Psoas muscle (tissue), 8 donors: ENCODE measurements around the gene PPP4R3B. TPM values are rescaled to one million over a fixed set of nuclear protein-coding genes. Genes with fewer than 3 reads are reported as not detected.

Source experiments
- ATAC-seq, 4 donors: fragments of 200-7000 bp; cut with Tn5 transposase; one replicate each; pipeline ENCODE4 v1.9.1; 2020; ENCODE audit warnings: moderate library complexity in 3 of 4, mild to moderate bottlenecking in 2 of 4
- DNase-seq, 2 donors: peaks; one replicate each; pipeline ENCODE4 v3.0.0-alpha.2; 2020
- H3K27ac ChIP-seq: fragments of 200-600 bp; one replicate; pipeline ENCODE4 v1.8.0; 2022
- H3K27me3 ChIP-seq, 3 donors: fragments of 200-600 bp in 1 of 3; one replicate each; pipeline versions ENCODE4 v1.6.1 to v1.8.0; 2013 to 2022; ENCODE audit warnings: low read length in 2 of 3, mild to moderate bottlenecking in 2 of 3, moderate library complexity in 1 of 3; ENCODE audit not compliant: insufficient read depth in 3 of 3
- H3K36me3 ChIP-seq, 2 donors: fragments of 200-600 bp in 1 of 2; one replicate each; pipeline versions ENCODE4 v1.6.1 to v1.8.0; 2013 to 2022; ENCODE audit warnings: low read depth in 1 of 2, mild to moderate bottlenecking in 1 of 2, moderate library complexity in 1 of 2; ENCODE audit not compliant: insufficient read depth in 1 of 2
- H3K4me1 ChIP-seq: fragments of 200-600 bp; one replicate; pipeline ENCODE4 v1.8.0; 2022
- H3K4me3 ChIP-seq: fragments of 200-600 bp; one replicate; pipeline ENCODE4 v1.8.0; 2022; ENCODE audit warnings: mild to moderate bottlenecking
- H3K9me3 ChIP-seq: fragments of 200-600 bp; one replicate; pipeline ENCODE4 v1.8.0; 2022
- WGBS, 3 donors: extraction: QIAGEN DNeasy Blood & Tissue Kit; methylation state at CpG; one replicate each; pipeline versions ENCODE4 v1.1.6 to v1.1.7; 2013; 5-methylcytosine and 5-hydroxymethylcytosine counted together
- intact Hi-C, 2 donors: fragments of 100-400 bp; cut with DNase I; formaldehyde crosslinking; loops; one replicate each; pipeline versions ENCODE4 v1.11.0 to v1.14.2; 2022
- polyA plus RNA-seq, 3 donors: library from polyadenylated mRNA; stranded (reverse); fragments of 200-250 nt; gene quantifications; one replicate each; pipeline ENCODE4 v1.2.3, GENCODE V29; 2013
- total RNA-seq, 4 donors: library from RNA; stranded (reverse); fragmentation: NEBNext Ultra II Directional in 2 of 4; extraction: Animal tissue kit (Norgen Biotek cat#: 25700) in 2 of 4; gene quantifications; one replicate each; pipeline versions ENCODE4 v1.2.1 to v1.2.4, GENCODE V29; 2021 to 2023
- TF ChIP-seq, protein P1 (sequence below): fragments of 200-600 bp; IDR thresholded peaks from one replicate; pipeline ENCODE4 v1.8.0; 2022; ENCODE audit warnings: antibody characterized with exemption
- donor health status: healthy with polysubstance abuse.
- donor health status: DM: no; HTN: no; CAD: no; lungs with moderate emphysema.
- donor health status: Bipolar disorder and iron deficiency.
- donor health status: healthy.
- donor health status: DM: yes; HTN: yes; CAD: no.
- donor health status: DM: no; HTN: no; CAD: no.
- donor health status: DM: no; HTN: no; CAD: no.
- donor health status: DM: yes; HTN: yes; CAD: no.

Gene PPP4R3B
- total and polyA plus RNA-seq, 7 donors: 11.8 to 32.8 (median 21.0) TPM

DNA sequence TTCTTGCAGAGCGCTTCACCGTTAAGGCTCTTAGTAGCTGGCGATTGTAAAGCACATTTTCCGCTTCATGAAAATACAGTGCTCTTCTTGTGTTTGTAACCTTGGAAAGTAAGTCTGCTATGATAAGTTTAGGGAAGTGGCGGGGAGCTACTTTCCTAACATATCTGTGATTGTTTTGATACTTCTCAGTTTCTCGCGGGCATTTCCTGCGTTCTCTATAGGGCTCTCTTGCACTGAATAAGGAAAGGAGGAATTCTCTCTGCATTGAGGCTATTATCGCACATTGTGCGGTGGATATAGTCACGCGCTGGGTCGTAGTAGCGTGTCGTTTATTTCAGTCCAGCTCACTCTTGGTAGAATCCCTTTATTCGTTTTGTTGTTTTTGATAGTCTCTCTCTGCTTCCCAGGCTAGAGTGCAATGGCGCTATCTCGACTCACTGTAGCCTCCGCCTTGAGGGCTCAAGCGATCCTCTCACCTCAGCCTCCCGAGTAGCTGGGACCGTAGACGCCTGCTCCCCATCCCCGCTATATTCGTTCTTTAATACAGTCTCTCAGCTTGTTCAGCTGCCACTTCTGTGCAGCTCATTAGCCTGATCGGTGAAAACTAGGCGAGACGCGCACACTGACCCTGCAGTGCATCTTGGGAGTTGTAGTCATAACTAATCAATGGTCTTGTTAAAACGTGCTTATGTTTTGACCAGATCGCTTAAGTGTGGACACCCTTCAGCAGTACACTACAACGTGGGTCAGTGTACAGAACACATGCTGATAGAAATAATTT, 1.0 kb upstream of the PPP4R3B start:
- H3K27ac ChIP-seq: peak overlapping the region; percentile 99
- DNase-seq (peak; percentile 33 to 65), ATAC-seq (peak; percentile 22 to 58 (median 34))
- peak overlapping the region; percentile 95 for H3K4me3 ChIP-seq
- H3K4me1 ChIP-seq: peaks cover 38% of the 10 kb centered on the region
- WGBS, 3 donors: 0 to 1% (median 0%) methylated on average over 32 of the region's 32 CpGs
- TF ChIP-seq, protein P1, sequence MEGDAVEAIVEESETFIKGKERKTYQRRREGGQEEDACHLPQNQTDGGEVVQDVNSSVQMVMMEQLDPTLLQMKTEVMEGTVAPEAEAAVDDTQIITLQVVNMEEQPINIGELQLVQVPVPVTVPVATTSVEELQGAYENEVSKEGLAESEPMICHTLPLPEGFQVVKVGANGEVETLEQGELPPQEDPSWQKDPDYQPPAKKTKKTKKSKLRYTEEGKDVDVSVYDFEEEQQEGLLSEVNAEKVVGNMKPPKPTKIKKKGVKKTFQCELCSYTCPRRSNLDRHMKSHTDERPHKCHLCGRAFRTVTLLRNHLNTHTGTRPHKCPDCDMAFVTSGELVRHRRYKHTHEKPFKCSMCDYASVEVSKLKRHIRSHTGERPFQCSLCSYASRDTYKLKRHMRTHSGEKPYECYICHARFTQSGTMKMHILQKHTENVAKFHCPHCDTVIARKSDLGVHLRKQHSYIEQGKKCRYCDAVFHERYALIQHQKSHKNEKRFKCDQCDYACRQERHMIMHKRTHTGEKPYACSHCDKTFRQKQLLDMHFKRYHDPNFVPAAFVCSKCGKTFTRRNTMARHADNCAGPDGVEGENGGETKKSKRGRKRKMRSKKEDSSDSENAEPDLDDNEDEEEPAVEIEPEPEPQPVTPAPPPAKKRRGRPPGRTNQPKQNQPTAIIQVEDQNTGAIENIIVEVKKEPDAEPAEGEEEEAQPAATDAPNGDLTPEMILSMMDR: no peak
- intact Hi-C loops: no loop called here
- peaks cover 0 to 28% of the 10 kb centered on the region in 2 donors for H3K36me3 ChIP-seq
- no peaks in the 10 kb centered on the region for H3K9me3 ChIP-seq
- no peaks in the 10 kb centered on the region for H3K27me3 ChIP-seq

DNA sequence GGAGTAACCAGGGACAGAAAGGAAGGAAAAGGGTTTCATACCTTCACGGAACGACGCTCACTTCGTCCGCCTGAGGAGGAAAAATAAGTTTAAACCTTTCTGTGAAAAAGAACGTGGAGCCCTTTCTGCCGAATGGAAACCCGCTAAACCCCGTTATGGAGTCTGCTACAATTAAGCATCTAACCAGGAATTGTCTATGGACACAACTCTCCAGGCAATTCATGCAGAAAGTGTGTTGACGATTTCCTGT, 528 bp upstream of the PPP4R3B start:
- WGBS, 3 donors: 0 to 1% (median 0%) methylated on average over 10 of the region's 10 CpGs

DNA sequence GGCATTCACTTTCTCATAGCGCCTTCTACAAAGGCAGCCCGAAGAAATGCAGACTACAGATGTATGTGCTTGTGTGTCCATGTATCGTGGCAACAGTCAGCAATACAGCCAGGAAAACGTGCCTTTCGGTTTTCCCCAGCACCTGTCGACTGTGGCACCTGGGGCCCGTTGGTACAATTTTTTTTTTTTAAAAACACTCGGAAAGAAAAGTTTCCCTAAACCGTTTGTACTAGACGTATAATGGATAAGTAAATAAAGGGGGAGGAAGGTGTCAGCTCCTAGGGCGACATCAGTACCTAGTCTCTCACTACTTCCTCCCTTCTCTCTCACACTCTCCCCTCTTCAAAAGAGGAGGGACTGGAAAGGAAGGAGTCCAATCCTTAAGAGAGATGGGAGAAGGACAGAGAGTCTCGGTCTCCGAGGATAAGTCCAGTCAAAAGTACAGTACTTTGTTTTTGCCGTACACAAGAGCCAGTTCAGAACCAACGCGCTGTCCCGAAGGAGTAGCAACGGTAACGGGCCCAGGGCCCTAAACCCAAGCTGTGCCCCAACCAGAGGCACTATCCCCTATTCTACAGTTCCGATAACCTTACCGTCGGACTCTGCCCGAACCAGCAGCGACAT, 759 bp downstream of the PPP4R3B start:
- intact Hi-C loops: loop anchor here in 1 of 2 donors (1.0 kb wide), 1 partner anchor 197 kb away; the partner anchor contains the start of gene CCDC88A
- TF ChIP-seq, protein P1: no peak
- ATAC-seq (peak; percentile 6 to 41 (median 22)), DNase-seq (no peak)
- H3K27me3 ChIP-seq: no peaks in the 10 kb centered on the region
- WGBS, 3 donors: 0 to 1% (median 0%) methylated on average over 24 of the region's 24 CpGs
- peak overlapping the region; percentile 95 for H3K4me3 ChIP-seq
- peak overlapping the region; percentile 99 for H3K27ac ChIP-seq
- H3K9me3 ChIP-seq: no peaks in the 10 kb centered on the region
- peaks cover 0 to 39% of the 10 kb centered on the region in 2 donors for H3K36me3 ChIP-seq
- H3K4me1 ChIP-seq: peaks cover 42% of the 10 kb centered on the region

More for the DNA sequence above, 528 bp upstream of the PPP4R3B start:
- DNase-seq (no peak), ATAC-seq (peak in 1 of 4 donors; percentile 0)
- Histone ChIP-seq H3K36me3 (peaks cover 0 to 33% of the 10 kb centered on the region in 2 donors), H3K4me3 (peak overlapping the region; percentile 95), H3K9me3 (no peaks in the 10 kb centered on the region), H3K4me1 (peaks cover 42% of the 10 kb centered on the region), H3K27ac (peak overlapping the region; percentile 99), H3K27me3 (no peaks in the 10 kb centered on the region)
- TF ChIP-seq, protein P1: no peak
- intact Hi-C loops: no loop called here

DNA sequence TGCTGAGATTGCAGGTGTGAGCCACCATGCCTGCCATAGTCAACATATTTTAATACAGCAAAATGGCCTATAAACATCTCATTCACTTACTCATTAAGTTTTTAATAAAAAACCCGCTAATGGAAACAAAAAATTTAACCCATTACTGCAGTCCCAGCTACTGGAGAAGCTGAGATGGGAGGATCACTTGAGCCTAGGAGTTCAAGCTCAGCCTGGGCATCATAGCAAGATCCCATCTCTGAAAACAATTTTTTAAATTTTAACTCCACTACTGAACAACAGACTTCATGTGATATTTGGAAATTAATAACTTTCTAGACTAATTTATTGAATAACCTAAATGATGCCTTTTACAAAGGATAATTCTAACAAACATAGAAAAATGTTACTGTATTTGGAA, 5.4 kb downstream of the PPP4R3B start:
- Histone ChIP-seq H3K36me3 (peaks cover 0 to 43% of the 10 kb centered on the region in 2 donors), H3K9me3 (no peaks in the 10 kb centered on the region), H3K4me3 (no peak overlapping the region), H3K4me1 (peaks cover 30% of the 10 kb centered on the region), H3K27me3 (no peaks in the 10 kb centered on the region), H3K27ac (no peak overlapping the region)
- DNase-seq (no peak), ATAC-seq (no peak)
- 91 to 97% (median 97%) methylated on average over 1 of the region's 1 CpG for WGBS, 3 donors
- TF ChIP-seq, protein P1: no peak
- intact Hi-C loops: loop anchor here in 1 of 2 donors (2.0 kb wide), 1 partner anchor 21 kb away; no protein-coding TSS in a partner anchor
